Effector memory CD8-positive, alpha-beta T cell (primary cell): Measurements from ENCODE around the gene TMEM147.

ENCODE experiments used
- ATAC-seq: fragments of 150-1000 bp; cut with Tn5 transposase; replicated peaks from 2 replicates; pipeline ENCODE4 v1.10.0; 2021; ENCODE audit warnings: mild to moderate bottlenecking, moderate library complexity
- DNase-seq, 3 experiments: peaks; one replicate each; pipeline ENCODE4 v3.0.0; 2021
- H3K27ac Mint-ChIP-seq, 2 donors: one replicate each; pipeline ENCODE4 v1.8.0; 2022; ENCODE audit warnings: mild to moderate bottlenecking in 2 of 2, mixed read lengths in 2 of 2, moderate library complexity in 2 of 2
- H3K27me3 Mint-ChIP-seq, 2 donors: one replicate each; pipeline ENCODE4 v1.8.0; 2022; ENCODE audit warnings: mixed read lengths in 2 of 2
- H3K36me3 Mint-ChIP-seq: one replicate; pipeline ENCODE4 v1.8.0; 2022; ENCODE audit warnings: mild to moderate bottlenecking, moderate library complexity, mixed read lengths; ENCODE audit not compliant: insufficient read depth
- H3K4me1 Mint-ChIP-seq, 2 donors: one replicate each; pipeline ENCODE4 v1.8.0; 2022; ENCODE audit warnings: low read depth in 2 of 2, mixed read lengths in 2 of 2
- H3K4me3 Mint-ChIP-seq, 2 donors: one replicate each; pipeline ENCODE4 v1.8.0; 2022; ENCODE audit warnings: mild to moderate bottlenecking in 2 of 2, mixed read lengths in 2 of 2, moderate library complexity in 2 of 2
- H3K9me3 Mint-ChIP-seq, 2 donors: one replicate each; pipeline ENCODE4 v1.8.0; 2022; ENCODE audit warnings: mixed read lengths in 2 of 2

TMEM147 gene

DNA sequence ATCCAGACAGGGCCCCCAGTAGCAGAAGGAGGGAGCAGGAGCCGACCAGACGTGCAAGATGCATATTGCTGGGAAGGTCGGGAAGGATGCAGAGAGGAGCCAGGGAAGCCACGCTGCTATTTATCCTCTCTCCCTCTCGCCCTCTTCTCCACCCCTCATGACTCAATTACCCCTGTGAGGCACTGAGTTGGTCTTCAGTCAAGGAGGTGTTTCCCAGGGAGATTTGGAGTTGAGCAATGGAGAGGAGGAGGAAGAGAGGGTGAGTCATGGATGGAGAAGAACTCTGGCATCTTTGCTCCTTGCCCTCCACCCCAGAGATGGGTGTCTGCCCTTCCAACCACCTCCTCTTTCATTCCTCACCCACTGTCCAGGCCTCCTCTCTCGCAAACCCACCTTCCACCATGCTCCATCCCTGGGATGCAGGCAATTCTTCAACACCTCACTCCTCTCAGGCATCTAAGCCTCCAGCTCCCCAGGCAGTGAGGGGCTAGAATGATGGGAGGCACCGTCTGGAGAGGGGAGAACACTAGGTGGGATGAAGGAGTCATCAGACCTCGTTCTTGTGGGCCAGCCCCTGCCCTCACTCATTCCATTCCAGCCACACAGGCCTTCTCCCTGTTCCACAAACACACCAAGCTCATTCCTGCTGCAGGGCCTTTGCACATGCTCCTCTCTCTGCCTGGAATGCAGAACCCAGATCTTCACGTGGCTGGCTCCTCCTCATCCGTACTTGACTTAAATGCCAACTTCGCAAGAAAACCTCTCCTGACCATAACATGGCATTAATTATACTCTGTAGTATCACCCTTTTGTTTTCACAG lies 17.0 kb upstream of the TMEM147 start, which contains the start of gene SBSN:
Gene SBSN, minus strand, starts transcription at position 94 of the 821 bp plus-strand sequence. Its CDS starts 30 bp downstream, at position 64.
- no peaks in the 10 kb centered on the region for H3K9me3 Mint-ChIP-seq
- no peak within 1 kb of the TSS for H3K27ac Mint-ChIP-seq
- ATAC-seq (no peak), DNase-seq (no peak)
- H3K4me3 Mint-ChIP-seq: no peak within 1 kb of the TSS
- no peaks in the 10 kb centered on the region for H3K36me3 Mint-ChIP-seq
- peaks cover 4% of the 10 kb centered on the region in 2 donors for H3K4me1 Mint-ChIP-seq
- peaks cover 63 to 97% of the 10 kb centered on the region in 2 donors for H3K27me3 Mint-ChIP-seq

DNA sequence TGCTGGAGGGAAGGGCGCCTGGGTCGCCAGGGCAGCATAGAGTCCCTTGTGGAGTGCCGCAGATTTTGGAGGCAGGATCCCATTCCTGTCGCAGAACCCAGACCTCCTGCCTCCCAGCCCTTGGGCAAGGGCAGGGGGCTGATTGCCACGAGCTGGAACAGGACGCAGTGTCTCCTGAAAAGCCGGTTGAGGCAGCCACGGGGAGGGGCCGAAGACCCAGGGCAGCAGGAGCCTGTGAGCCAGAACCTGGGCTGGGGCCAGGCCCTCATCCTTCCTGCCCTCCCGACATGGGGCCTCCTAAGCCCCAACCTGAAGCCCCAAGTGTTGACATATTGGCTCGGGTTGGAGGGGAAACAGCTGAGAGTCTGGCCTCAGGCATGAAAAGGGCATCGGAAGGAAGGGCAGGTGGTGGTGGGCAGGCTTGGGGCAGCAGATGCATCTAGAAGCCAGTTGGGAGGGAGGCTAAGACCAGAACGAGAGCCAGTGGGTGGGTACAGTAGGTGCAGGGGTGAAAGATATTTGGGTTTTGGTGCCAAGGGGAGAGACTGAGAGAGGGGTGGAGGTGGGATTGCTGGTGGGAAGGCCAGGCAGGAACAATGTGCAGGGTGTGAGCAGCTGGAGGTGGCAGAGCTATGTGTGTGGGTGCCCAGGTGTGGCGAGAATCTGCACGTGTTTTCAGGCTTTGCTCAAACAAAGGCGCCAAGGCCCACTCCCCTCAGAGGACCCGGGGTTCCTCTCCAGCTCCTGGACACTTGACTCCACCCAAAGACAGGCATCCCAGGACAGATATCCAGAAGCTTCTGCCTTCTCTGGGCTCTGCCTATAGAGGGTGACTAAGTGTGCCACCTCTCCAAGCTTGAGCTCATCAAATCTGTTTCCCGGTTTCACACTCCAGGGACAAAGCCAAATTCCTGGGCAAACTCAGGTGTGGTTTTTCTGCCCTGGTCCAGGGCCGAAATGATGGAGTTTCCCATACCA lies 15.9 kb upstream of the TMEM147 start:
- peaks cover 9 to 10% of the 10 kb centered on the region in 2 donors for H3K4me1 Mint-ChIP-seq
- peaks cover 64 to 97% of the 10 kb centered on the region in 2 donors for H3K27me3 Mint-ChIP-seq
- ATAC-seq (no peak), DNase-seq (no peak)
- H3K36me3 Mint-ChIP-seq: no peaks in the 10 kb centered on the region
- H3K27ac Mint-ChIP-seq: no peak overlapping the region
- H3K9me3 Mint-ChIP-seq: no peaks in the 10 kb centered on the region
- no peak overlapping the region for H3K4me3 Mint-ChIP-seq

DNA sequence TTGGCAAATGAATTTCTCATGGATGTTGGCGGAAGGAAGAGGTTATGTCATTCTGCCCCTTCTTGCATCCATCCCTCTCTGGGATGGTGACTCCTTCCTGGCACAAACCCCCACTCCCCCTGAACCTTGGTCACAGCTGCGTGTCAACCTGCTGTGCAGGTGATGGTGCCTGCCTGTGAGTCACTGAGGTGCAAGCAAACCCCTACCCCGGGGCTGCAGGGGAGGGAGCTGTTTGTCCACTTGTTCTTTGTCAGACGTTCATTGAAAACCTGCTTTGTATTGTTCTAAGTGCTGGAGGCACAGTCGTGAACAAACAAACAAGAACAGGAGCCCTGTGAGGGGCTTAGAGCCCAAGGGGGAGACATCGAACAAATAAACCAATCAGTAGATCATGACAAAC lies 14.1 kb upstream of the TMEM147 start:
- no peaks in the 10 kb centered on the region for H3K36me3 Mint-ChIP-seq
- no peaks in the 10 kb centered on the region for H3K9me3 Mint-ChIP-seq
- ATAC-seq (no peak), DNase-seq (no peak)
- H3K27ac Mint-ChIP-seq: no peak overlapping the region
- no peak overlapping the region for H3K4me3 Mint-ChIP-seq
- H3K27me3 Mint-ChIP-seq: peaks cover 71 to 89% of the 10 kb centered on the region in 2 donors
- H3K4me1 Mint-ChIP-seq: peaks cover 9 to 10% of the 10 kb centered on the region in 2 donors

DNA sequence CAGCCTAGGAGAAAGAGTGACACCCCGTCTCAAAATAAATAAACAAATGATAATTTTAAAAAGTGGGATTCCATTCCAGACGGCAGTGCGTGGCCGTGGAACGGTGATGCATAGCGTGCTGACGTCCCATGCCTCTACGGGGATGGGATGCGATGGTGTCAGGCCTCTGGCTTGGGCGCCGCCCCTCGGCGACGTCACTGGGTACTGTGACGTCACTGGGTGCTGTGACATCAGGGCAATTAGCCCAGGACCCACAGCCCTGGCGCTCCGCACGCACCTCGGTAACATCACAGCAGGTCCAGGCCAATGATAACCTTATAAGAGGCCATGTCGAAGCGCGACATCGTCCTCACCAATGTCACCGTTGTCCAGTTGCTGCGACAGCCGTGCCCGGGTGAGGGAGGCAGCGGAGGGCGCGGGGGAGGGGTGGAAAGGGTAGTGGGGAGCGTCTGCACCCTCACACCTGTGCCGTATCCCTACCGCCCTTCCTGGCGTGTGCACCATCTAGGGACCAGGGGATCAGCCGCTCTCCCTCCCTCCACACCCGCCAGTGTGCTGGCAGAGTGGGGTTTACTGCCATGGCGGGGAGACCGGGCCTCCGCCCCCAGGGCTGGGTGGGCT lies 12.1 kb upstream of the TMEM147 start, which contains the start of gene GAPDHS:
Gene GAPDHS, plus strand, starts transcription at position 256 of the 621 bp plus-strand sequence. Its CDS starts 72 bp downstream, at position 328.
- no peaks in the 10 kb centered on the region for H3K9me3 Mint-ChIP-seq
- H3K27ac Mint-ChIP-seq: no peak within 1 kb of the TSS
- ATAC-seq: no peak
- peaks cover 9 to 10% of the 10 kb centered on the region in 2 donors for H3K4me1 Mint-ChIP-seq
- peak within 1 kb of the TSS; percentile 57 to 73 for H3K4me3 Mint-ChIP-seq
- H3K36me3 Mint-ChIP-seq: no peaks in the 10 kb centered on the region
- H3K27me3 Mint-ChIP-seq: peaks cover 64 to 78% of the 10 kb centered on the region in 2 donors
- DNase-seq: no peak

DNA sequence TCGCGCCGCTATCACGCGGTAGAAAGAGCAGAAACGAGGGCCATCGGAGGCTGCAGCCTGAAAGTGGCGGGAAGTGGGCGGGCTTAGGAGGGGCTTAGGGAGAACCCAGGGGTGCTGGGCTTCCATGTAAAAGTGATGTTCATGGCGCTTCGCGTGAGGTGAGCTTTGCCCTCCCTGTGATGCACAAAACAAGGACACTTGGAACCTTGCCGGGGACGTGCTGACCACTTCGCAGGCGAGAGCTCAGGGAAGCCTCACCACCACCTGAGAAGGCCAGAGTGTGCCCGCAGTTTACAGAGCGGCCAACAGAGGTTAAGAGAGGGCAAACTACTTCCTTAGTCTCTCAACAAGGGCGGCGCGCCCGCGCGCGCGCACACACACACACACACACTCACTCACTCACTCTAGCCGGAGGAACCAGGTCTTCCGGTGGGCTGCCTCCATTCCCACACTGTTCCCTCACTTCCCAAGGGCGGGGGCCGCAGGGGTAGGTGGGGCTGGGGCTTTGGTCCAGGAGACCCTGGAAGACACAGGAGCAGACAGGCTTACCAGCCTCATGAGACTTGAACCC lies 11.5 kb upstream of the TMEM147 start:
- ATAC-seq (peak; percentile 87), DNase-seq (peak; percentile 29 to 39 (median 35))
- Mint-ChIP-seq H3K4me3 (peak overlapping the region; percentile 57 to 73), H3K36me3 (no peaks in the 10 kb centered on the region), H3K27ac (no peak overlapping the region), H3K27me3 (peaks cover 59 to 72% of the 10 kb centered on the region in 2 donors), H3K9me3 (no peaks in the 10 kb centered on the region), H3K4me1 (peaks cover 6 to 10% of the 10 kb centered on the region in 2 donors)

DNA sequence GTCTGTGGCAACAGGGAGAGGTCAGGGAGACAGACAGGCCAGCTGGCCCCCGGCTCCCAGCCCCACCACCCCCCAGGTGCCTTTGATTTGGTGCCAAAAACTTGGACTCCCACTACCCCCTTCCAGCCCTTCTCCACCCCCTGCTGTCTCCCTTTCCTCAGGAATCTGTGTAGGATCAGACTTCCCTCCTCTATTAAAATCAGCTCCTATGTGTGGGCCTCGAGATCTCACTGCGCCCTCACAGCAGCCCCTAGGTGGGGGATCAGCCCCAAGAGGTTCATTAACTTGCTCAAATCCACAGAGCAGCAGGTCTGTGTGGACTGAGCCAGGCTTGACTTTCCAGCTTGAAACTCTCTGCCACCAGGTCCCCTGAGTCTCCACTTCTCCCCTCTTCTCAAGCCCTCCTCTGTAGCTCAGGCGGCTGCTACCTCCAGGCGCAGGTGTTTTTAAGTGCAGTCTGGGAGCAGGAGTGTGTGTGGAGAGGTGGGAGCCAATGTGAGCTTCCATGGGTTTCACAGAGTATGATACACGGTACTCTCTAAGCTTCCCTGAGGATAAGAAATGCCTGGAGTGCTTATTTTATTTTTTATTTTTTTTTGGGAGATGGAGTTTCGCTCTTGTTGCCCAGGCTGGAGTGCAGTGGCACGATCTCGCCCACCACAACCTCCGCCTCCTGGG lies 10.5 kb upstream of the TMEM147 start:
- peaks cover 6 to 10% of the 10 kb centered on the region in 2 donors for H3K4me1 Mint-ChIP-seq
- H3K9me3 Mint-ChIP-seq: no peaks in the 10 kb centered on the region
- DNase-seq (no peak), ATAC-seq (no peak)
- H3K27ac Mint-ChIP-seq: no peak overlapping the region
- no peaks in the 10 kb centered on the region for H3K36me3 Mint-ChIP-seq
- peaks cover 49 to 62% of the 10 kb centered on the region in 2 donors for H3K27me3 Mint-ChIP-seq
- H3K4me3 Mint-ChIP-seq: no peak overlapping the region

DNA sequence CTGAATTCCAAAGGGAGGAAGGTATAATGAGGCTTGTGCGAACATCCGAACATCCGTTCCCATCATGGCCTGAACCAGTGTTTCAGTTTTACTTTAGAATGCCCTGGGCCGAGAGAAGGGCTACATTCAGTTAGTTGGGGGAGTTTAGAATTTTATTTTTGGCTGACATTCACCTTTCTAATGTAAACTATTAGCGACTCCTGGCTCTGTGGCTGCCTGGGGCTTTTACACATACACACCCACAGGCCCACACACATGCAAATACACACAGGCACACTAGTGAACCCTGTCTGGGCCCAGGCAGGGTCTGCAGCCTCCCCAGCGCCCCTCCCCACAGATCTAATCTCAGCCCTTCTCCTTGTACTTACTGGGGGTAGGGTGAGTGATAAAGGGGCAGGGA lies 6.1 kb upstream of the TMEM147 start:
- ATAC-seq (no peak), DNase-seq (no peak)
- Mint-ChIP-seq H3K27me3 (peaks cover 18 to 19% of the 10 kb centered on the region in 2 donors), H3K9me3 (no peaks in the 10 kb centered on the region), H3K27ac (no peak overlapping the region), H3K36me3 (peaks cover 2% of the 10 kb centered on the region), H3K4me1 (peaks cover under 1 to 4% of the 10 kb centered on the region in 2 donors), H3K4me3 (no peak overlapping the region)

DNA sequence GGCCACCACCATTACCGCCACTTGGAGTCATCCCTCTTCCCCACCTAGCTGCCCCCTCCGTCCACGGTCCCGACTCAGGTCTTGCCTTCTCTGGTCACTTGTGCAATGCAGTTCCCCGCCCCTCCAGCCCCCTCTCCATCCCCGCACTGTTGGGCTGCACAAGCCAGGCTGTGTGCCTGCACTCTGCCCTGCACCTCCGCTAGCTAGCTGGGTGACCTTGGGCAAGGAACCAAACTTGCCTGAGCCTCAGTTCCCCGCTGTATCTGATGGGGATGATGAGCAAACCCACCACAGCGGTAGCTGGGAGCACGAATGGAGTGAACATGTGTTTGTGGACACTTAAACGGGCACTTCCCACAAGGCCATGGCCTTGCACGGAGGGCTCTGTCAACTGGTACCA lies 5.6 kb upstream of the TMEM147 start:
- Mint-ChIP-seq H3K9me3 (no peaks in the 10 kb centered on the region), H3K36me3 (peaks cover 4% of the 10 kb centered on the region)
- ATAC-seq: no peak

DNA sequence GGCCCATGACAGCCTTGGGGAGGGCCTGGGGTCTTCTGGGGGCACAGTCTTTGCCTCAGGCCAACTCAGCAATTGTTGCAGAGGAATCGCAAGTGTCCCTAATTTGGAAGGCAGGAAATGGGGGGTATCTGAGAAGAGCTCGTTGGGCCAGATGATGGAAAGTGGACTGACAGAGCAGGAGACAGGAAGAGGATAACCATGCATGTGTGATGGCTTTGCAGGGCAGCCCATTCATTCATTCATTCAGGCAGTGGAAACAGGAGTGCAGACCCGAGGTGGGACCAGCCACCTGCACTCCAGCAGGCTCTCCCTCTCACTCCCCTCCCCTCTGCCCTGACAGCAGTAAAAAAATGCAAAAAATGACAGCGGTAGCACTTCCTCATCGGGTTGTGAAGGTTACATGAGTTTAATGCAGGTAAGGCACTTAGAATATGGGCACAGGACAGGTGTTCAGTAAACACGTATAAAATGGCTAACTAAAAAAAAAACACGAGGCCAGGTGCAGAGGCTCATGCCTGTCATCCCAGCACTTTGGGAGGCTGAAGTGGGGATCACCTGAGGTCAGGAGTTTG lies 5.0 kb upstream of the TMEM147 start:
- peaks cover 10 to 13% of the 10 kb centered on the region in 2 donors for H3K27me3 Mint-ChIP-seq
- ATAC-seq: no peak
- H3K36me3 Mint-ChIP-seq: peaks cover 4% of the 10 kb centered on the region
- peaks cover 7 to 11% of the 10 kb centered on the region in 2 donors for H3K4me1 Mint-ChIP-seq
- no peak for DNase-seq
- H3K4me3 Mint-ChIP-seq: no peak overlapping the region
- no peaks in the 10 kb centered on the region for H3K9me3 Mint-ChIP-seq
- peak overlapping the region; percentile 39 to 46 for H3K27ac Mint-ChIP-seq

More for the DNA sequence above, 5.6 kb upstream of the TMEM147 start:
- H3K4me1 Mint-ChIP-seq: peaks cover 5 to 9% of the 10 kb centered on the region in 2 donors
- no peak for DNase-seq
- no peak overlapping the region for H3K4me3 Mint-ChIP-seq
- peak overlapping the region; percentile 39 to 46 for H3K27ac Mint-ChIP-seq
- H3K27me3 Mint-ChIP-seq: peaks cover 13 to 16% of the 10 kb centered on the region in 2 donors

DNA sequence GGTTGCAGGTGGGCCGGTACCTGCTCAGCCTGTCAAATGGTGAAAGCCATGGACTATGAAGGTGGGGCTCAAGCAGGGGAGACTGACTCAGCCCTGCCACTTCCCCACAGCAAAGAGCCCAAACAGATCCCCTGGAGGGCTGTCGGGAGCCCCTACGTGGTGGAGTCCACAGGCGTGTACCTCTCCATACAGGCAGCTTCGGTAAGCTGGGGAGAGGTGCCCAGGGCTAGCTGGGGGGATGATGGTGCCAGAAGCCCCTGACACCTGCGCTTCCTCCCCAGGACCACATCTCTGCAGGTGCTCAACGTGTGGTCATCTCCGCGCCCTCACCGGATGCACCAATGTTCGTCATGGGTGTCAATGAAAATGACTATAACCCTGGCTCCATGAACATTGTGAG lies 3.2 kb upstream of the TMEM147 start:
- peaks cover 2% of the 10 kb centered on the region in 2 donors for H3K27me3 Mint-ChIP-seq
- H3K4me1 Mint-ChIP-seq: peaks cover 16 to 22% of the 10 kb centered on the region in 2 donors
- H3K9me3 Mint-ChIP-seq: no peaks in the 10 kb centered on the region
- no peak for ATAC-seq
- peaks cover 16% of the 10 kb centered on the region for H3K36me3 Mint-ChIP-seq
- no peak for DNase-seq
- no peak overlapping the region for H3K4me3 Mint-ChIP-seq
- H3K27ac Mint-ChIP-seq: no peak overlapping the region

DNA sequence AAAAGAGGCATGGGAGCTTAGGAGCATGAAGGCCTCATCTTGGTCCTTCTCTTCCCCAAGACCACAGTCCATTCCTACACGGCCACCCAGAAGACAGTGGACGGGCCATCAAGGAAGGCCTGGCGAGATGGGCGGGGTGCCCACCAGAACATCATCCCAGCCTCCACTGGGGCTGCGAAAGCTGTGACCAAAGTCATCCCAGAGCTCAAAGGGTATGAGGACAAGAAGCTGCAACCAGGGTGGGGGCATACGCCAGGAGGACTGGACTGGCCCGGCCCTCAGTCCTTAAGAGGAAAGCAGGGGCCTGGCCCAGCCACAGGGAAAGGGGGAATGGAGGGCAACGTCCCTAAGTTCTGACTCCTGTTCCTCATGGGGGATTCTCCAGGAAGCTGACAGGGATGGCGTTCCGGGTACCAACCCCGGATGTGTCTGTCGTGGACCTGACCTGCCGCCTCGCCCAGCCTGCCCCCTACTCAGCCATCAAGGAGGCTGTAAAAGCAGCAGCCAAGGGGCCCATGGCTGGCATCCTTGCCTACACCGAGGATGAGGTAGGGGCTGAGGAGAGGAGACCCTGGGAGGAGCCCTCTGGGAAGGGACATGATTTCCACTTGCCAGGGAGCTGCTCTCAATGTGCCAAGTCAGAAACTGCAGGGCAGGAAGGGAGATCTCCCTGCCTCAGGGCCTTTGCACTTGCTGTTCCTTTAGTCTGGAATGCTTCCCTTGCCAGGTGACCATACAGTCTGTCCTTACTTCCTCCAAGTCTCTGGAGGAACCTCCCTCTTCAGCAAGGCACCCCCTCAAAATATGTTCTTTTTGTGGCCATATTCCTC lies 1.9 kb upstream of the TMEM147 start:
- Mint-ChIP-seq H3K36me3 (peaks cover 16% of the 10 kb centered on the region), H3K27me3 (no peaks in the 10 kb centered on the region), H3K4me3 (no peak overlapping the region), H3K4me1 (peaks cover 18 to 25% of the 10 kb centered on the region in 2 donors), H3K27ac (peak overlapping the region in 1 of 2 donors; percentile 32), H3K9me3 (no peaks in the 10 kb centered on the region)
- no peak for ATAC-seq
- no peak for DNase-seq
